Tibial artery (tissue), 4 donors: Measurements from ENCODE around the gene COL2A1.

Source experiments
- DNase-seq, 2 donors: peaks; one replicate each; pipeline ENCODE4 v3.0.0-alpha.2; 2019
- H3K27ac ChIP-seq, 2 donors: fragments of 200-600 bp; sonication (generic) in 1 of 2; 1 replicate in 1 of 2; 2 replicates in 1 of 2; pipeline ENCODE4 v1.5.1; 2018 to 2019; ENCODE audit warnings: mild to moderate bottlenecking in 1 of 2
- H3K27me3 ChIP-seq, 2 donors: fragments of 200-600 bp; sonication (generic) in 1 of 2; one replicate each; pipeline versions ENCODE4 v1.5.1 to v1.6.0; 2016 to 2019
- H3K36me3 ChIP-seq, 3 donors: fragments of 200-600 bp; sonication (generic) in 2 of 3; one replicate each; pipeline ENCODE4 v1.5.1; 2016 to 2019; ENCODE audit warnings: mild to moderate bottlenecking in 2 of 3
- H3K4me1 ChIP-seq, 4 donors: fragments of 200-600 bp; sonication (generic) in 2 of 4; 1 replicate in 3 of 4; 2 replicates in 1 of 4; pipeline ENCODE4 v1.5.1; 2016 to 2019
- H3K4me3 ChIP-seq, 2 donors: fragments of 200-600 bp; sonication (generic) in 1 of 2; 1 replicate in 1 of 2; 2 replicates in 1 of 2; pipeline ENCODE4 v1.5.1; 2018 to 2019; ENCODE audit warnings: mild to moderate bottlenecking in 2 of 2
- H3K9me3 ChIP-seq, 3 donors: fragments of 200-600 bp; sonication (generic) in 1 of 3; one replicate each; pipeline ENCODE4 v1.5.1; 2016 to 2019
- intact Hi-C: fragments of 100-400 bp; cut with DNase I; formaldehyde crosslinking; loops from one replicate; pipeline ENCODE4 v1.15.0; 2023; ENCODE audit warnings: low total_unique reads
- TF ChIP-seq, protein P1 (sequence below), 2 experiments: fragments of 200-600 bp in 1 of 2; fragments of 450-650 bp in 1 of 2; IDR thresholded peaks; one replicate each; pipeline ENCODE4 v1.5.1; 2017 to 2019; ENCODE audit warnings: antibody characterized with exemption in 2 of 2, mild to moderate bottlenecking in 1 of 2, moderate library complexity in 1 of 2

COL2A1 gene

DNA sequence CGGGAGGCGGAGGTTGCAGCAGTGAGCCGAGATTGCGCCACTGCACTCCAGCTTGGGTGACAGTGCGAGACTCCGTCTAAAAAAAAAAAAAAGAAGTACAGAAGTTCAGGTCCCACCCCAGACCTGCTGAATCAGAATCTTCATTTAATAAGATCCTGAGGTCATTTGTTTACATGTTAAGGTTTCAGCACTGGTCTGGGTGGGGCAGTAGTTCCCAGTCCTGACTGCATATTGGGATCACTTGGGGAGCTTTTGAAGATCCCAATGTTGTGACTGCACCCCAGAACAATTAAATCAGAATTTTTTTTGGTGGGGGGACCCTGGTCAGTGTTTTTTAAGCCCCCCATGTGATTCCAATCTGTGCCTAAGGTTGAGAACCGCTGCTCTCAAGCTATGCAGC, 11.7 kb upstream of the COL2A1 start:
- H3K9me3 ChIP-seq: no peaks in the 10 kb centered on the region
- TF ChIP-seq, protein P1, sequence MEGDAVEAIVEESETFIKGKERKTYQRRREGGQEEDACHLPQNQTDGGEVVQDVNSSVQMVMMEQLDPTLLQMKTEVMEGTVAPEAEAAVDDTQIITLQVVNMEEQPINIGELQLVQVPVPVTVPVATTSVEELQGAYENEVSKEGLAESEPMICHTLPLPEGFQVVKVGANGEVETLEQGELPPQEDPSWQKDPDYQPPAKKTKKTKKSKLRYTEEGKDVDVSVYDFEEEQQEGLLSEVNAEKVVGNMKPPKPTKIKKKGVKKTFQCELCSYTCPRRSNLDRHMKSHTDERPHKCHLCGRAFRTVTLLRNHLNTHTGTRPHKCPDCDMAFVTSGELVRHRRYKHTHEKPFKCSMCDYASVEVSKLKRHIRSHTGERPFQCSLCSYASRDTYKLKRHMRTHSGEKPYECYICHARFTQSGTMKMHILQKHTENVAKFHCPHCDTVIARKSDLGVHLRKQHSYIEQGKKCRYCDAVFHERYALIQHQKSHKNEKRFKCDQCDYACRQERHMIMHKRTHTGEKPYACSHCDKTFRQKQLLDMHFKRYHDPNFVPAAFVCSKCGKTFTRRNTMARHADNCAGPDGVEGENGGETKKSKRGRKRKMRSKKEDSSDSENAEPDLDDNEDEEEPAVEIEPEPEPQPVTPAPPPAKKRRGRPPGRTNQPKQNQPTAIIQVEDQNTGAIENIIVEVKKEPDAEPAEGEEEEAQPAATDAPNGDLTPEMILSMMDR (IDR thresholded peaks at IDR 0.05): no peak
- intact Hi-C loops: no loop called here
- no peaks in the 10 kb centered on the region for H3K36me3 ChIP-seq
- H3K4me1 ChIP-seq: no peaks in the 10 kb centered on the region
- H3K4me3 ChIP-seq: no peak overlapping the region
- peaks cover 0 to 23% of the 10 kb centered on the region in 2 donors for H3K27me3 ChIP-seq
- DNase-seq: no peak
- H3K27ac ChIP-seq: no peak overlapping the region

DNA sequence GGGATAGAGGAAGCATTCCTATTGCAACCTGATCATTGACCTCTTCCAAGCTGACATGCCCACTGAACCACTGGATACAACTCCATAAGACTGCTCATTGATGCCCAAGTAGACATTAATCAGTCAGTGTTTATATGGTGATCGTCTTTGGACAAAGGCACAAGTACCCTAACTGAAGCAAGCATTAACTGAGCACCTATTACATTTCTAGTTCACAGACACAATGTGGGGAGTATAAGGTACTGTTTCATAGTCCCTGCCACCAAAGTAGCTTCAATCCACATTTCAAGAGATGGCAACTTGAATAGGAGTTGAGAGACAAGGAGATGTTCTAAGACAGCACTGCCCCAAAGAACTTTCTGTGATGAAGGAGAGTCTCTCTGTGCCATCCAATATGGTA, 10.9 kb upstream of the COL2A1 start:
- TF ChIP-seq, protein P1 (IDR thresholded peaks at IDR 0.05): no peak
- H3K4me1 ChIP-seq: no peaks in the 10 kb centered on the region
- H3K36me3 ChIP-seq: no peaks in the 10 kb centered on the region
- no peaks in the 10 kb centered on the region for H3K9me3 ChIP-seq
- H3K27ac ChIP-seq: no peak overlapping the region
- H3K4me3 ChIP-seq: no peak overlapping the region
- peaks cover 0 to 26% of the 10 kb centered on the region in 2 donors for H3K27me3 ChIP-seq
- DNase-seq: no peak
- intact Hi-C loops: no loop called here

DNA sequence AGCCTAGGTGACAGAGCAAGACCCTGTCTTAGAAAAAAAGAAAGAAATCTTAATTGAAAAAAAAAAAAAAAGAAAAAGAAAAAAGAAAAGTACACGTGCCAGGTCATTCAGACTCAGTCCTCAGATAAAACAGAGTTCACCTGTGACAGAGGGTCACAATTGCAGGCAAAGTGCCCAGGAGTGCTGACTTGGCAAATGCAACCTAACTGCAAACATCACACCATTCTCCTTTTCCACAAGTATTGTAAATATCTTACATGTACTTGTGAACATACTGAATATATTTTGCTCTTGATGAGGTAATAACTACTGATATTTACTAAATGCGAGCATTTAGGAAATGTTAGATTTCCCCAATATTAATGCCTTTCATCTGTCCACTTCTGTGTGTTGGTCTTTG, 9.0 kb upstream of the COL2A1 start:
- TF ChIP-seq, protein P1 (IDR thresholded peaks at IDR 0.05): no peak
- Histone ChIP-seq H3K27ac (no peak overlapping the region), H3K9me3 (no peaks in the 10 kb centered on the region), H3K4me1 (no peaks in the 10 kb centered on the region), H3K4me3 (no peak overlapping the region), H3K27me3 (peaks cover 0 to 40% of the 10 kb centered on the region in 2 donors), H3K36me3 (no peaks in the 10 kb centered on the region)
- DNase-seq: no peak
- intact Hi-C loops: no loop called here

DNA sequence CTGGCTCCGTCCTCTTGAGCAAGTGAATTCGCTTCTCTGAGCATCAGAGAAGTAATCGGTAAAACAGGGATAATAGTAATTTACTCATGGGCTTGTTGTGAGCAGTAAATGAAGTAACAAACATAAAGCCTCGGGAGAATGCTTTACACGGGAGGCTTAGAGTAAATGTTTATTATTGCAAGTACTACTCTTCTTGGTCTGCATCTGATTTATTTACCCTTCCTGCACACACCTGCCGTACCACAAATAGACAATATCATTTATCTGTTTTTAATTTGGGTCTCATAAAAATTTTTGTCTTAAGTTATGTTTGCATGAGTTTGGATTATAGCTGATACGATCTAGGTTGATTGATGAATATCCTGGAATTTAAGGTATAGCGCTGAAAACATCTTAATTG, 7.8 kb upstream of the COL2A1 start:
- no peak overlapping the region for H3K27ac ChIP-seq
- no peaks in the 10 kb centered on the region for H3K4me1 ChIP-seq
- TF ChIP-seq, protein P1 (IDR thresholded peaks at IDR 0.05): no peak
- no peaks in the 10 kb centered on the region for H3K36me3 ChIP-seq
- peaks cover 0 to 44% of the 10 kb centered on the region in 2 donors for H3K27me3 ChIP-seq
- DNase-seq: no peak
- H3K4me3 ChIP-seq: no peak overlapping the region
- intact Hi-C loops: no loop called here
- no peaks in the 10 kb centered on the region for H3K9me3 ChIP-seq

DNA sequence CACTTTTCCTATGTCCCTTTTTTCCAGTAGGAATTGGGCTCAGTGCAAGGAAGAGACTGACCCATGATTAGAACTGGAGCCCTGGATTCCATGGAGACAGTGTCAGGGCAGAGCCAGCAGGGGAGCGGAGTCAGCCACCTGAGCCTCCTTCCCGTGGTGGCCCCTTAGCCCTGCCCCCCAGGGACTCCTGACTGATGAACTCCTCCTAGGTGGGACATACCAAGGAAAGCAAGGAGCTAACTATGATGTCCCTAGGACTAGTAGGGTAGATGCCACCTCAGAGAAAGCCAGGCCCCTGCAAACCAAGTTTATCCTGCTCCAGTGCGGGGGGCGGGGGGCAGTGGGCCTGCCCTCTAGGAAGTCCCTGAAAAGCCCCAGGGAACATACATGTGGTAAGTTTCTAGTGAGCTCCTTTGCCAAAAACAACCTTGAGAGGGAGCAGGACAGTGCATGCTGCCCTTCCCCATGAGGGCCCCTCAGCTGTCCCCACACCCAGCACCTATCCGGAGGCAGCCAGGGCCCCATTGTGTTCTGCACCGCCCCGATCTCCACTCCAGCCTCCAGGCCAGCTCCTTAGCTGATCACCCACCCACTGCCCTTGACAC, 6.2 kb upstream of the COL2A1 start:
- intact Hi-C loops: no loop called here
- H3K27me3 ChIP-seq: peaks cover 0 to 54% of the 10 kb centered on the region in 2 donors
- no peak overlapping the region for H3K4me3 ChIP-seq
- H3K36me3 ChIP-seq: no peaks in the 10 kb centered on the region
- H3K27ac ChIP-seq: no peak overlapping the region
- H3K4me1 ChIP-seq: no peaks in the 10 kb centered on the region
- no peaks in the 10 kb centered on the region for H3K9me3 ChIP-seq
- TF ChIP-seq, protein P1 (IDR thresholded peaks at IDR 0.05): no peak
- no peak for DNase-seq

DNA sequence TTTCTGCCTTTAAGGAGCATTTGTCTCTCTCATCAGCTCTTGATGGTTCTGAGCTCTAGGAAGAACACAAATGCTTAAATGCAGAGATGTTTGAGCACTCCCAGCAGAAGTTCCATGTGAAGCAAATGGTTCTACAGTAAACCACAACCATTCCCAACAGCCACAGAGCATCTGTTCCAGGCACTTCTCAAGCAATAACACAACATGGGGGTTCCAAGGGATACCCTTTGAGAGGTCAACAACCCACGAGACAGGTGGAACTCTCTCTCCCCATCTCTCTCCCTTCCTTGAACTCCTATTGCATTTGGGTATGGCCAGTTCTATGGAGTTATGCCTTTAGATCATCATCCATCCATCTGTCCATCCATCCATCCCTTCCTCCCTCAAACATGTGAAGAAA, 5.2 kb upstream of the COL2A1 start:
- peaks cover 0 to 9% (median 8%) of the 10 kb centered on the region in 4 donors for H3K4me1 ChIP-seq
- no peaks in the 10 kb centered on the region for H3K9me3 ChIP-seq
- TF ChIP-seq, protein P1 (IDR thresholded peaks at IDR 0.05): no peak
- H3K36me3 ChIP-seq: no peaks in the 10 kb centered on the region
- DNase-seq: no peak
- H3K27ac ChIP-seq: no peak overlapping the region
- no peak overlapping the region for H3K4me3 ChIP-seq
- intact Hi-C loops: no loop called here
- H3K27me3 ChIP-seq: peaks cover 0 to 60% of the 10 kb centered on the region in 2 donors
